H9 (cell line): ENCODE data around the gene ANXA3. TPM values are rescaled to one million over a fixed set of nuclear protein-coding genes. Genes with fewer than 3 reads are reported as not detected.

Source experiments
- DNase-seq: peaks from one replicate; pipeline ENCODE4 v3.0.0-alpha.2; 2017
- H2AFZ ChIP-seq: one replicate; pipeline ENCODE4 v1.6.1; 2013; ENCODE audit warnings: mild to moderate bottlenecking, low read length, control low read depth, moderate library complexity
- H2AK5ac ChIP-seq: 2 replicates; pipeline ENCODE4 v1.6.1; 2013; ENCODE audit warnings: low read length, control low read depth, mixed read lengths; ENCODE audit not compliant: insufficient read length
- H2BK120ac ChIP-seq: one replicate; pipeline ENCODE4 v1.6.1; 2013; ENCODE audit warnings: low read depth, mild to moderate bottlenecking, low read length, control low read depth, inconsistent platforms; ENCODE audit not compliant: poor library complexity, severe bottlenecking
- H2BK12ac ChIP-seq: 2 replicates; pipeline ENCODE4 v1.6.1; 2013; ENCODE audit warnings: low read length, control low read depth, mixed read lengths, low read depth; ENCODE audit not compliant: insufficient read length
- H2BK15ac ChIP-seq: 2 replicates; pipeline ENCODE4 v1.6.1; 2013; ENCODE audit warnings: low read depth, low read length, control low read depth
- H2BK20ac ChIP-seq: one replicate; pipeline ENCODE4 v1.6.1; 2013; ENCODE audit warnings: low read depth, mild to moderate bottlenecking, low read length, control low read depth, inconsistent platforms; ENCODE audit not compliant: poor library complexity, severe bottlenecking
- H2BK5ac ChIP-seq: 2 replicates; pipeline ENCODE4 v1.6.1; 2013; ENCODE audit warnings: low read length, control low read depth, mixed read lengths; ENCODE audit not compliant: insufficient read length
- H3K14ac ChIP-seq: 2 replicates; pipeline ENCODE4 v1.6.1; 2013; ENCODE audit warnings: low read length, control low read depth; ENCODE audit not compliant: insufficient read depth
- H3K18ac ChIP-seq: 2 replicates; pipeline ENCODE4 v1.6.1; 2013; ENCODE audit warnings: low read depth, mild to moderate bottlenecking, mixed read lengths, low read length, control low read depth; ENCODE audit not compliant: insufficient read length
- H3K23ac ChIP-seq: 2 replicates; pipeline ENCODE4 v1.6.1; 2013; ENCODE audit warnings: low read length, control low read depth, mixed read lengths, low read depth; ENCODE audit not compliant: insufficient read length
- H3K23me2 ChIP-seq: 2 replicates; pipeline ENCODE4 v1.6.1; 2013; ENCODE audit warnings: low read depth, mild to moderate bottlenecking, mixed read lengths, low read length, control low read depth; ENCODE audit not compliant: insufficient read length, poor library complexity, severe bottlenecking
- H3K27ac ChIP-seq: 2 replicates; pipeline ENCODE4 v1.5.1; 2013; ENCODE audit warnings: low read length, control low read depth, mixed read lengths, low read depth; ENCODE audit not compliant: insufficient read length
- H3K27me3 ChIP-seq: 2 replicates; pipeline ENCODE4 v1.6.1; 2013; ENCODE audit warnings: low read length, control low read depth, inconsistent platforms; ENCODE audit not compliant: insufficient read depth
- H3K4ac ChIP-seq: 2 replicates; pipeline ENCODE4 v1.6.1; 2013; ENCODE audit warnings: low read depth, mild to moderate bottlenecking, control low read depth, inconsistent platforms, low read length, moderate library complexity
- H3K4me1 ChIP-seq: 2 replicates; pipeline ENCODE4 v1.6.1; 2013; ENCODE audit warnings: low read length, control low read depth, inconsistent platforms; ENCODE audit not compliant: insufficient read depth
- H3K4me2 ChIP-seq: 2 replicates; pipeline ENCODE4 v1.6.1; 2013; ENCODE audit warnings: low read length, control low read depth, mixed read lengths; ENCODE audit not compliant: insufficient read length, insufficient read depth
- H3K56ac ChIP-seq: 2 replicates; pipeline ENCODE4 v1.6.1; 2013; ENCODE audit warnings: low read depth, mild to moderate bottlenecking, mixed read lengths, low read length, control low read depth; ENCODE audit not compliant: insufficient read length
- H3K79me1 ChIP-seq: 2 replicates; pipeline ENCODE4 v1.6.1; 2013; ENCODE audit warnings: low read depth, mild to moderate bottlenecking, moderate library complexity, low read length, control low read depth, inconsistent platforms; ENCODE audit not compliant: insufficient read depth, poor library complexity, severe bottlenecking
- H3K79me2 ChIP-seq: 2 replicates; pipeline ENCODE4 v1.6.1; 2013; ENCODE audit warnings: low read length, control low read depth, inconsistent platforms; ENCODE audit not compliant: insufficient read depth
- H3K9ac ChIP-seq: 2 replicates; pipeline ENCODE4 v1.6.1; 2013; ENCODE audit warnings: low read length, control low read depth, mixed read lengths; ENCODE audit not compliant: insufficient read length; ENCODE audit errors: extremely low read depth
- H3K9me3 ChIP-seq: one replicate; pipeline ENCODE4 v1.6.1; 2013; ENCODE audit warnings: low read depth, low read length, inconsistent platforms; ENCODE audit not compliant: control insufficient read depth
- H3T11ph ChIP-seq: one replicate; pipeline ENCODE4 v1.6.1; 2013; ENCODE audit warnings: mild to moderate bottlenecking, low read length, control low read depth, inconsistent platforms
- H4K20me1 ChIP-seq: one replicate; pipeline ENCODE4 v1.6.1; 2013; ENCODE audit not compliant: control insufficient read depth, insufficient read length, insufficient read depth
- H4K5ac ChIP-seq: 2 replicates; pipeline ENCODE4 v1.6.1; 2013; ENCODE audit warnings: low read depth, mild to moderate bottlenecking, mixed read lengths, low read length, control low read depth; ENCODE audit not compliant: insufficient read length
- H4K8ac ChIP-seq: replicated peaks from 2 replicates; pipeline ENCODE4 v1.6.1; 2013; ENCODE audit warnings: low read length, control low read depth, mixed read lengths, low read depth; ENCODE audit not compliant: insufficient read length
- H4K91ac ChIP-seq: 2 replicates; pipeline ENCODE4 v1.6.1; 2013; ENCODE audit warnings: low read depth, mild to moderate bottlenecking, moderate library complexity, mixed read lengths, low read length, control low read depth; ENCODE audit not compliant: insufficient read length
- H3K27ac Mint-ChIP-seq, 3 experiments: 2 replicates in 2 of 3; 3 replicates in 1 of 3; pipeline ENCODE4 v1.8.0; 2020 to 2021; ENCODE audit warnings: mixed read lengths in 3 of 3, mild to moderate bottlenecking in 1 of 3, moderate library complexity in 1 of 3
- H3K27me3 Mint-ChIP-seq: 2 replicates; pipeline ENCODE4 v1.8.0; 2021; ENCODE audit warnings: low read depth, mild to moderate bottlenecking, moderate library complexity, mixed read lengths
- H3K36me3 Mint-ChIP-seq, 3 experiments: 2 replicates in 2 of 3; 3 replicates in 1 of 3; pipeline ENCODE4 v1.8.0; 2020 to 2021; ENCODE audit warnings: low read depth in 3 of 3, mixed read lengths in 3 of 3; ENCODE audit not compliant: insufficient read depth in 1 of 3
- H3K4me1 Mint-ChIP-seq, 2 experiments: 2 replicates each; pipeline ENCODE4 v1.8.0; 2020; ENCODE audit warnings: mixed read lengths in 2 of 2
- H3K4me3 Mint-ChIP-seq, 2 experiments: 2 replicates in 1 of 2; 3 replicates in 1 of 2; pipeline ENCODE4 v1.8.0; 2020 to 2021; ENCODE audit warnings: mild to moderate bottlenecking in 2 of 2, mixed read lengths in 2 of 2, moderate library complexity in 1 of 2
- H3K9me3 Mint-ChIP-seq, 2 experiments: 2 replicates in 1 of 2; 3 replicates in 1 of 2; pipeline ENCODE4 v1.8.0; 2020; ENCODE audit warnings: mild to moderate bottlenecking in 2 of 2, mixed read lengths in 2 of 2, moderate library complexity in 1 of 2
- CTCF ChIP-seq: fragments of 200-600 bp; sonication (generic); conservative IDR thresholded peaks from 3 replicates; pipeline ENCODE4 v1.8.0; 2021; ENCODE audit warnings: antibody characterized with exemption, mild to moderate bottlenecking
- WGBS: extraction: QIAGEN DNeasy Blood & Tissue Kit; methylation state at CpG from one replicate; pipeline ENCODE4 v1.1.7; 2013; ENCODE audit warnings: missing lambda C conversion rate, low lambda C conversion rate, mixed read lengths; ENCODE audit not compliant: insufficient read length; ENCODE audit errors: extremely low coverage; 5-methylcytosine and 5-hydroxymethylcytosine counted together
- total RNA-seq: library from RNA; stranded (reverse); gene quantifications from 2 replicates; pipeline ENCODE4 v1.2.1, GENCODE V29; 2021

The ANXA3 gene
- total RNA-seq, 1 experiment from 2014 or later, result 20.6 TPM

GRCh38 chr4:78566834-78567499, 15.4 kb downstream of the ANXA3 start:
- H3K79me2 ChIP-seq, result no peaks in the 10 kb centered on the region

More at GRCh38 chr4:78566834-78567499, 15.4 kb downstream of the ANXA3 start:
- TF ChIP-seq CTCF, result no peak
- Histone ChIP-seq H4K8ac (no peak overlapping the region), H3K18ac (no peak overlapping the region), H3T11ph (no peak overlapping the region), H3K9me3 (no peaks in the 10 kb centered on the region), H2AFZ (no peak overlapping the region), H3K79me1 (no peaks in the 10 kb centered on the region), H2BK20ac (no peak overlapping the region), H2BK120ac (no peak overlapping the region), H3K23me2 (no peaks in the 10 kb centered on the region), H2BK15ac (no peak overlapping the region), H3K27ac (no peak overlapping the region), H4K5ac (no peak overlapping the region), H3K4me1 (peaks cover 5% of the 10 kb centered on the region; the same call in 1 of the 2 replicates), H3K4me2 (no peak overlapping the region), H2AK5ac (no peak overlapping the region), H3K4ac (no peak overlapping the region), H2BK12ac (no peak overlapping the region), H3K14ac (no peak overlapping the region), H2BK5ac (no peak overlapping the region), H3K23ac (no peak overlapping the region), H3K56ac (no peak overlapping the region), H3K9ac (no peak overlapping the region), H4K91ac (no peak overlapping the region), H4K20me1 (no peaks in the 10 kb centered on the region), H3K27me3 (no peaks in the 10 kb centered on the region)
- Mint-ChIP-seq H3K4me1 (peaks cover 42 to 47% of the 10 kb centered on the region in 2 experiments), H3K36me3 (no peaks in the 10 kb centered on the region), H3K4me3 (no peak overlapping the region), H3K9me3 (no peaks in the 10 kb centered on the region), H3K27ac (peak overlapping the region in 1 of 3 experiments; percentile 25; a peak in 1 of 7 replicates), H3K27me3 (no peaks in the 10 kb centered on the region)
- no peak for DNase-seq
- no CpG with 5 or more reads among the region's 8 CpGs for WGBS
